PC-9 (cell line): ENCODE data around the gene KLRG1. TPM values are rescaled to one million over a fixed set of nuclear protein-coding genes. Genes with fewer than 3 reads are reported as not detected.

Experiments
- BruUV-seq: library from RNA; stranded (reverse); fragments of 400-500 nt; replicated peaks from 2 replicates; lab custom pipeline; 2021; lab: Mats Ljungman, UMichigan
- CTCF ChIA-PET: fragments of 300-600 bp; sonication (Branson Sonifier 250); formaldehyde crosslinking; loops from one replicate; lab custom pipeline; 2022; ENCODE audit warnings: antibody characterized with exemption; lab: Charles Lee
- POLR2A ChIA-PET: fragments of 300-600 bp; sonication (Branson Sonifier 250); formaldehyde crosslinking; loops from one replicate; lab custom pipeline; 2022; ENCODE audit warnings: antibody characterized with exemption; ENCODE audit not compliant: unreplicated experiment; lab: Charles Lee
- DNase-seq, 2 experiments: peaks; one replicate each; pipeline versions ENCODE4 v3.0.0 to v3.0.0-alpha.2; 2015 to 2022; ENCODE audit warnings: mixed read lengths in 1 of 2
- H2AFZ ChIP-seq: fragments of 200-600 bp; sonication (generic); 2 replicates; pipeline ENCODE4 v1.8.1; 2017; ENCODE audit warnings: antibody characterized with exemption
- H3F3A ChIP-seq: fragments of 200-600 bp; sonication (generic); 2 replicates; pipeline ENCODE4 v1.8.1; 2017; ENCODE audit warnings: antibody characterized with exemption, mild to moderate bottlenecking, low read depth; ENCODE audit not compliant: insufficient read depth
- H3K27ac ChIP-seq: fragments of 200-600 bp; sonication (generic); 2 replicates; pipeline ENCODE4 v1.6.1; 2016; ENCODE audit warnings: mixed run types
- H3K27me3 ChIP-seq: fragments of 200-600 bp; sonication (generic); 2 replicates; pipeline ENCODE4 v1.6.1; 2016; ENCODE audit warnings: low read depth, mixed run types; ENCODE audit not compliant: insufficient read depth
- H3K36me3 ChIP-seq: fragments of 200-600 bp; sonication (generic); 2 replicates; pipeline ENCODE4 v1.6.1; 2016; ENCODE audit warnings: low read depth, mixed run types
- H3K4me1 ChIP-seq: fragments of 200-600 bp; sonication (generic); replicated peaks from 2 replicates; pipeline ENCODE4 v1.6.1; 2016; ENCODE audit warnings: mixed run types; ENCODE audit not compliant: insufficient read depth
- H3K4me2 ChIP-seq: fragments of 200-600 bp; sonication (generic); 2 replicates; pipeline ENCODE4 v1.6.1; 2017; ENCODE audit warnings: mixed run types
- H3K4me3 ChIP-seq: fragments of 200-600 bp; sonication (generic); 2 replicates; pipeline ENCODE4 v1.6.1; 2016; ENCODE audit warnings: mixed run types
- H3K79me2 ChIP-seq: fragments of 200-600 bp; sonication (generic); 2 replicates; pipeline ENCODE4 v1.6.1; 2017; ENCODE audit warnings: low read depth, mixed run types
- H3K9me2 ChIP-seq: fragments of 200-600 bp; sonication (generic); 2 replicates; pipeline ENCODE4 v1.8.1; 2017; ENCODE audit warnings: mild to moderate bottlenecking; ENCODE audit not compliant: insufficient read depth
- H3K9me3 ChIP-seq: fragments of 200-600 bp; sonication (generic); 2 replicates; pipeline ENCODE4 v1.8.1; 2016; ENCODE audit warnings: low read depth; ENCODE audit not compliant: insufficient read depth
- H4K20me1 ChIP-seq: fragments of 200-600 bp; sonication (generic); 2 replicates; pipeline ENCODE4 v1.8.1; 2017; ENCODE audit not compliant: insufficient read depth
- EZH2 ChIP-seq: fragments of 200-600 bp; sonication (generic); IDR thresholded peaks from 2 replicates; pipeline ENCODE4 v1.8.0; 2017; ENCODE audit warnings: antibody characterized with exemption, low read depth
- intact Hi-C: fragments of 100-400 bp; cut with micrococcal nuclease; formaldehyde crosslinking; loops from one replicate; pipeline ENCODE4 v1.10.0; 2022; ENCODE audit not compliant: unreplicated experiment
- total RNA-seq: library from RNA; stranded (reverse); gene quantifications from 2 replicates; pipeline ENCODE4 v1.2.3, GENCODE V29; 2021
- TF ChIP-seq, protein P1 (sequence below): fragments of 200-600 bp; sonication (generic); conservative IDR thresholded peaks from 2 replicates; pipeline ENCODE4 v1.6.1; 2017; ENCODE audit warnings: mixed run types, antibody characterized with exemption, mild to moderate bottlenecking, moderate library complexity

KLRG1 gene
- total RNA-seq, 1 experiment from 2014 or later, result 0.90 TPM

DNA sequence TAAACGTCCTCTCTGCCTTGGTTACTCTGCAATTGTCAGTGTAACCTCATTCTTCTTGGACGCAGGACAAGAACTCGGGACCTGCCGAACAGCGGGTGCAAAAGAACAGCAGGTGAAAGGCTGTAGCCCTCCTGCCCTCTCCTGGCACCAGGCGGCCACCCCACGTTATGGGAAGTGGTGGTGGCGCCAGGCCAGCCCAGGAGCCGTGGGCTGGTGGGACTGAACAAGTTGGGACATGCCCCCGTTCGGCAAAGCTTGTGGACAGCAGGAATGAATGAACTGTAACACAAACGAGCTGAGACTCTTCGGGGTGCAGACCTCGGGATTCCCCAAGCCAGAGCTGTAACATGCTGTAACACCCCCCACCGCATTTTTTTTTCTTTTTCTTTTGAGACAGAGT is 33.3 kb upstream of the KLRG1 start:
- CTCF ChIA-PET, result no interaction called here
- TF ChIP-seq EZH2, result no peak
- TF ChIP-seq, protein P1, sequence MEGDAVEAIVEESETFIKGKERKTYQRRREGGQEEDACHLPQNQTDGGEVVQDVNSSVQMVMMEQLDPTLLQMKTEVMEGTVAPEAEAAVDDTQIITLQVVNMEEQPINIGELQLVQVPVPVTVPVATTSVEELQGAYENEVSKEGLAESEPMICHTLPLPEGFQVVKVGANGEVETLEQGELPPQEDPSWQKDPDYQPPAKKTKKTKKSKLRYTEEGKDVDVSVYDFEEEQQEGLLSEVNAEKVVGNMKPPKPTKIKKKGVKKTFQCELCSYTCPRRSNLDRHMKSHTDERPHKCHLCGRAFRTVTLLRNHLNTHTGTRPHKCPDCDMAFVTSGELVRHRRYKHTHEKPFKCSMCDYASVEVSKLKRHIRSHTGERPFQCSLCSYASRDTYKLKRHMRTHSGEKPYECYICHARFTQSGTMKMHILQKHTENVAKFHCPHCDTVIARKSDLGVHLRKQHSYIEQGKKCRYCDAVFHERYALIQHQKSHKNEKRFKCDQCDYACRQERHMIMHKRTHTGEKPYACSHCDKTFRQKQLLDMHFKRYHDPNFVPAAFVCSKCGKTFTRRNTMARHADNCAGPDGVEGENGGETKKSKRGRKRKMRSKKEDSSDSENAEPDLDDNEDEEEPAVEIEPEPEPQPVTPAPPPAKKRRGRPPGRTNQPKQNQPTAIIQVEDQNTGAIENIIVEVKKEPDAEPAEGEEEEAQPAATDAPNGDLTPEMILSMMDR, result no peak

DNA sequence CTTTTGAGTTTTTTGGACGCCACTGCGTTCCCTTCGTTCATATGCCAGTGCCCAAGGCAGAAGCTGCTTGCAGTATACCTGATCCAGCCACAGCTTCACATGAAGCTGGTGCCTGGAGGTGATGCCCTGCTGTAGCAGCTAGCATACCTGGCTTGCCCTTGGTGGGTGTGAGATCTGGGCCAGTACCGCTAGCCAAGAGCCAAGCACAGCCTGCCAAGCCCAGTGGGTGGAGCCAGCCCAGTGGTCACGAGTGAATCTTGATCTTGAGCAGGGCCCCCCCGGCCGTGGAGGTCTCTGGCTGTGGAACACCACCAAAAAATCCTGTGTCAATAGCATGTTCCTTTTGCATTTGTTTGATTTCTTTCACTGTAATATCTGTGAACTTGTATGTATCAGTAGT is 32.6 kb upstream of the KLRG1 start:
- H3K4me3 ChIP-seq, result no peak overlapping the region
- CTCF ChIA-PET, result interaction anchor here (0.5 kb wide), 1 partner anchor 300 kb away, joined by 10 read pairs; no protein-coding TSS in a partner anchor
- no peak overlapping the region for H2AFZ ChIP-seq
- H3K27ac ChIP-seq, result no peak overlapping the region
- H3K4me2 ChIP-seq, result no peak overlapping the region
- TF ChIP-seq EZH2, result no peak
- TF ChIP-seq, protein P1, result no peak
- H3K9me3 ChIP-seq, result no peaks in the 10 kb centered on the region
- H3K79me2 ChIP-seq, result no peaks in the 10 kb centered on the region
- no peaks in the 10 kb centered on the region for H3K27me3 ChIP-seq
- no peak for DNase-seq
- no peaks in the 10 kb centered on the region for H3K4me1 ChIP-seq
- no peaks in the 10 kb centered on the region for H3F3A ChIP-seq
- intact Hi-C loops, result no loop called here
- H4K20me1 ChIP-seq, result no peaks in the 10 kb centered on the region
- H3K36me3 ChIP-seq, result no peaks in the 10 kb centered on the region
- POLR2A ChIA-PET, result no interaction called here
- H3K9me2 ChIP-seq, result no peaks in the 10 kb centered on the region
- BruUV-seq, result no TSS peak

More for the DNA sequence above, 33.3 kb upstream of the KLRG1 start:
- Histone ChIP-seq H3K9me2 (no peaks in the 10 kb centered on the region), H3K9me3 (no peaks in the 10 kb centered on the region), H4K20me1 (no peaks in the 10 kb centered on the region), H3K79me2 (no peaks in the 10 kb centered on the region; the same call in 1 of the 2 replicates), H3F3A (no peaks in the 10 kb centered on the region), H3K27me3 (no peaks in the 10 kb centered on the region), H3K36me3 (no peaks in the 10 kb centered on the region), H3K4me2 (no peak overlapping the region), H3K4me3 (no peak overlapping the region), H3K4me1 (0 out of 2 replicates have a peak, but pooled peaks cover 2% of the 10 kb centered on the region), H3K27ac (no peak overlapping the region), H2AFZ (no peak overlapping the region)
- POLR2A ChIA-PET, result no interaction called here
- no TSS peak for BruUV-seq
- intact Hi-C loops, result no loop called here
- DNase-seq, result no peak

DNA sequence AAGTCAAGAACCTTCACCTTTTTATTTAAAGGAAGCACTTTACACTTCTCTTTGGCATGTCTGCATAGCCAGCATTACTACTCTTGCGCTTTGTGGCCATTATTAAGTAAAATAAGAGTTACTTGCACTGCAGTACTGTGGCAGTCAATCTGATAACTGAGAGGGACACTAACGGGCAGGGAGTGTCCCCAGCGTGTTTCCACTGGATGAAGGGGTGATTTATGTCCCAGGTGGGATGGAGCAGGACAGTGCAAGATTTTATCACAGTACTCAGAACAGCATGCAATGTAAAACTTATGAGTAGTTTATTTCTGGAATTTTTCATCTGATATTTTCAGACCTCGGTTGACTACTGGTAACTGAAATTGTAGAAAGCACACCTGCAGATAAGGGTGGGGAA is 31.8 kb upstream of the KLRG1 start:
- Histone ChIP-seq H3F3A (no peaks in the 10 kb centered on the region), H2AFZ (no peak overlapping the region), H3K9me2 (no peaks in the 10 kb centered on the region), H3K79me2 (no peaks in the 10 kb centered on the region), H3K27me3 (no peaks in the 10 kb centered on the region), H3K4me3 (no peak overlapping the region), H3K27ac (no peak overlapping the region), H4K20me1 (no peaks in the 10 kb centered on the region), H3K36me3 (no peaks in the 10 kb centered on the region), H3K4me1 (no peaks in the 10 kb centered on the region), H3K4me2 (no peak overlapping the region), H3K9me3 (no peaks in the 10 kb centered on the region)
- TF ChIP-seq, protein P1, result no peak
- TF ChIP-seq EZH2, result no peak
- no TSS peak for BruUV-seq
- ChIA-PET CTCF (no interaction called here), POLR2A (no interaction called here)
- intact Hi-C loops, result no loop called here
- no peak for DNase-seq
